ENCODE data around the gene C3orf22.

C3orf22 gene

DNA sequence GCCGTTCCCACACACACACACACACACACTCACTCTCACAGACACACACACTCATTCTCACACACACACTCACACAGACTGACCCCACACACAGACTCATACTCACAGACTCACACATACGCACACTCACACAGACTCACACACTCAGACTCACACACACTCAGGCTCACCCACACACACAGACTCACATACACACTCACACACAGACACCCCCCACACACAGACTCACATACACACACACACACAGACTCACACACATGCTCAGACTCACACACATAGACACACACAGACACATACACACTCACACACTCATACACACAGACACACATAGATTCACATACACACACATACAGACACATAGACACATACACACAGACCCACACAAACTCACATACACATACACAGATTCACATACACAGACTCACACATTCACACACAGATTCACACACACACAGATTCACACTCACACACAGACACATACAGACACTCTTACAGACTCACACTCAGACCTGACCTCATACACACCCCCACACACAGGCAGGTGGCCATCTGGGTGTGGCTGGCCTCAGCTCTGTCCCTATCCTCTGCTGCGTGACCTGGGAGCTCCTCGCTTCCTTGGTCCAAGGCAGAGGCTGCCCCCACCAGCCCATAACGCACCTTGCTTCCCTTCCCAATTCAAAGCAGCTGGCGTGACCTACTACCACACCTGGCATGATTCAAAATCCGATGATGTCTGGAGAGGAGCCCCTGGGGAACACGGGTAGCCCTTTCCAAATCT is 1.9 kb downstream of the C3orf22 start:
- DNase-seq: no peak

DNA sequence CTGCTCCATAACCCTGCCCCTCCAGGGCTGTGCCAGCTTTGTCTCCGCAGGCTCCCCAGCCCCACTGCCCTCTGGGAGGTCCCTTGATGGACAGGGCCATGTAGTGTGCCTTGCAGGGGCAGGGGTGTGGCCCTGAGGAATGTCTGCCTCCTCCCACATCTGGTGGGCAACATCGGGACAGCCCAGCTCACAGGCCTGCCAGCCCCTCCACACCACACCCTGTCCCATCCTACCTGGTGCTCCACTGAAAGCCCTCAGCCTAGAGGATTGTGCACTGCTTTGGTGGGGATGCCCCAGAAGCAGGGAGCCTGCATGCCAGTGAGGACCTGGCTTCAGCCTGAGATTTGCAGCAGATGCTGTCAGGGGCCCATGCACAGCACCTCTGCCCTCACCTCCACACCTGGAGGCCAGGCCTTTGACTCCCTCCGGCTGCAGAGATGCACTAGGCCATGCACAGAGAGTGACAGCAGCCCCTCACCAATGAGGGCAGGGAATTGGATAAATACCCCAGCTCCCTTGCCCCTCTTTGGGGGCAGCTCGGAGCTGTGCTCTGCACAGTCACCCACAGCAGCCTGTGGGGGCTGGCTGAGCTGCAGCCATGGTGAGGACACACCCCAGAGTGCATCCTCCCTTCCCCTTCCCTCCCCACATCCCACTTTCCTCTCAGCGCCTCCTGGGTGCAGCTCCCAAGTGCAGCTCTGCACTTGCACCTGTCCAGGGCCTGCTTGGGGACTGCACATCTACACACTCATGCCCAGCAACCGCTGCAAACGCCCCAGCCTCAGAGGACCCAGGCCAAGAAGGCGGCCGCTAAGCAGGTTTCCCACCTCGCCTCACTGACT is 2.7 kb downstream of the C3orf22 start:
- no peak for DNase-seq

DNA sequence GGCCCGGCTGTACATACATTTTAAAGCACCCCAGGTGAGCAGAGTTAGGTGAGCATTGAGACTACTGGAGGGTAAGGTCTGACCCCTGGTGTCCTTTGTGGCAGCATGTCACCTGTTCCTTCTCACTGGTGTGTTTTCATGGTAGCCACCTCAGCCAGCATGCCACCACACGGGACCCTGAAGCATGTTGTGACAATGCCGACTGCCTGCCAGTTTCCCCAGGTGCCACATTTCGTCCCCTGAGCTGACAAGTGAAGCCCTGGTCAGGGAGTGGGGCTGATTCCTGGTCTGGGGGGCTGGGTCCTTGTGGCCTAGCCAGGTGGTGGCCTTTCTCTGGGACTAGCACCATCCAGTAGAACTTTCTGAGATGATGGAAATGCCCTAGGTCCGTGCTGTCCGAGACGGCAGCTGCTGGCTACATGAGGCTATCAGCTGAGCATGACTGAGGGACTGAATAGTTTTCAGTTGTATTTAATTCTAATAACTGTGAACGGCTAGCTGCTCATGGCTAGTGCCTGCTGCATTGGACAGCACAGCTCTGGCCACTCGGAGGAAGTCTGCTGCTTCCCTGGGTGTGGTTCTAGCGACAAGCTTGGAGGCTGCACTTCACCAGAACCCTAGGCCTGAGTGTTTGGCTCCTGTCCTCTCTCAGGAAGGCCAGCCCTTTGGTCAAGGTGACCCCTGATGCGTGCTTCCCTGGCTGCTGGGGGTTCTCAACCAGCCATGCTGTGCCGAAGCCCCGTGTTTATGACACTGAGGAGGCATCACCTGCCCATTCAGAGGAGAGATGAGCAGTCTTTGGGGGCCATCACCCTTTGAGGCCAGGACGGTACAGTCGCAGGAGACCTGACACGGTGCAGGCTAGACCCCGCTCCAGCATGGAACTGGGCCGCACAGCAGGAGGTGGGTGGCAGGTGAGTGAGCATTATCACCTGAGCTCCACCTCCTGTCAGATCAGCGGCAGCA is 3.9 kb downstream of the C3orf22 start:
- DNase-seq: no peak

DNA sequence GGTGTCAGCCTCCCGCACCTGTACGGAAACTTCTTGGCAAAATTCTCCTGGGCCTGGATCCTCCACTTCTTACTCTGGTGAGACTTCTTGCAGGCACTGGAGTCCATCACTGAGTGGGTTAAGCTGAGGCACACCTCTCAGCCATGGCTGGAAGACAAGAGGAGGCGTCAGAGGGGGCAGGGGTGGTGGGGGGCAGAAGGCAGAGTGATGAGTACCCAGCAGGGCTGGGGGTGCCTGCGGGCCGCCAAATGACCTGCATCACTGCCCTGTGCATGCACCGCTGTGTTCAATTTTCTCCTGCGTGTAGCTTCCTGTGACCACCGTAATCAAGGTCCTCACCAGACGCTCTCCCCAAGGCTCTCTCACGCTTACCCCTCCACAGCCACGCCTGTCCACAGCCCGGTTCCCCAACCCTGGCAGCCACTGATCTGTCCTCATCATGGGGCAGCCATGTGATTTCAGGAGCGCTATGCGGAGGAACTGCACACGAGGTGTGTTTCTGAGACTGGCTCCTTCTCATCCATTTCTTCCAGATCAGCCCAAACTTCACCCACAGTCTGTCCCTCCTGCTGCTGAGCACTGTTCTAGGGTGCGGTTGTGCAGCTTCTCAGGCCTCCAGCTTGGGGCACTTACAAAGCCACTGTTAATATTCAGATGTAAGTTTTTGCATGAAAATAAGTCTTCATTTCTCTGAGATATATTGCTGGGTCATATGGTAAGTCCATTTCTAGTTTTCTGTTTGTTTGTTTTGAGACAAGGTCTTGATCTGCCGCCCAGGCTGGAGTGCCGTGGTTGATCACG is 5.2 kb downstream of the C3orf22 start:
- no peak for DNase-seq

DNA sequence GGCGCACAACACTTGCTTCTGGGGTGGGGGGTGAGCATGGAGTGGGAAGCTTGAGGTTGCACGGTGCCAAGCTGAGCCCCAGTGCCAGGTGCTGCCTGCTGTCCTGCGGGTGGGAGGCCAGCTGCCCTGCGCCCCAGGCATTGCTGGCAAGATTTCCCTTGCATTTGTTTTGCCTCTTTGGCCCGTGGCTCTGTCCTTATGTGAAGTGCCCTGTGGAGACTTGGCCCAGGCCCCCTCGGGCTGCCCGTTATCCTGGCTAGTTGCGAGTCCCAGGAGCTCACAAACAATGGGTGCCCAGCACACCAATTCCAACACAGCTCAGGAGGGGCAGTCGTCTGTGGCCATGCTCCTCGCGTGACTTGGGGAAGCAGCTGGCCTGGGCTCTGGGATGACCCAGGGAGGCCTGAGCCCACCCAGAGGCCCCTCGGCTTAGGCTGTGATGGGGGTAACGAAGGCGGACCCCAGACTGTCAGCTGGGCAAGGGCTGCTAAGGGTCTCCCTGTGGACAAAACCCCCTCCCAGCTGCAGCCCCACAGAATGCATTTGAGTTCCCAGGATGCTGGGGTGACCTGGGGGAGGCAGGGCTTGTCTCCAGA is 5.9 kb downstream of the C3orf22 start:
- DNase-seq: no peak

DNA sequence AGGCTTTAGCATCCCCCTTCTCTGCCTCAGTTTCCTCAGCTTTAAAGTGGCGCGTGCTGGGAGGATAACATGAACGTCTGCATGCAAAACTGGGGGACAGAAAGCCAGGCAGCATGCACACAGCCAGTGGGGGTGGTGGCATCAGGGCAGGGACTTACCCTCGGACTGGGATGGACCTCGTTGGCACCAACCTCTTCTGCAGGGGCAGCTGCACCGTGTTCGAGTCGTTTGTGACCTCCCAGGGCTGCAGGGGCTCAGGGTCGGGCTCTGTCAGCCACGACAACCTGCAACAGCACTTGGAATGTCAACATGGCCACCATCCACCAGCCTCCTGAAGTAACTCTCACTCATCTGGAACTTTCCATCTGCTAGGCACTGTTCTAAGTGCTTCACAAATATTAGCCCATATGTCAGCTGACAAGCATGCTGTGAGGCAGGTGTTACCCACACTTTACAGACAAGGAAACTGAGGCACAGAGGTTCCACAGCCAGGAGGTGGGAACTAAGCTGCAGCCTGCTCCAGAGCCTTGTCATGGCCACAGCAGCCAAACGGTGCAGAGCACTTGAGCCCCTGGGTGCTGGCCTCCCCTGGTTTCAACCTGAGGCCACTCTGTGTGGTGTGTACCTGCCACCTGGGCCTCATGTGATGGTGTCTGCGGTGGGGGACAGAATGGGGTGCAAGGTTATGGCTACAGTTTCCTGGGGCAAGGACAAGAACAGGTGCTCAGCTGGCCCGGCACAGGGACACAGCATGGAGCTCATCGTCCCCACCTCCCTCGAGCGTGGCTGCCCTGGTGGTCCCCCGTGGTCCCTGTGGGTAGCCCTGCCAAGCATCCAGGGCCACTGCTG is 6.7 kb downstream of the C3orf22 start:
- DNase-seq: no peak

DNA sequence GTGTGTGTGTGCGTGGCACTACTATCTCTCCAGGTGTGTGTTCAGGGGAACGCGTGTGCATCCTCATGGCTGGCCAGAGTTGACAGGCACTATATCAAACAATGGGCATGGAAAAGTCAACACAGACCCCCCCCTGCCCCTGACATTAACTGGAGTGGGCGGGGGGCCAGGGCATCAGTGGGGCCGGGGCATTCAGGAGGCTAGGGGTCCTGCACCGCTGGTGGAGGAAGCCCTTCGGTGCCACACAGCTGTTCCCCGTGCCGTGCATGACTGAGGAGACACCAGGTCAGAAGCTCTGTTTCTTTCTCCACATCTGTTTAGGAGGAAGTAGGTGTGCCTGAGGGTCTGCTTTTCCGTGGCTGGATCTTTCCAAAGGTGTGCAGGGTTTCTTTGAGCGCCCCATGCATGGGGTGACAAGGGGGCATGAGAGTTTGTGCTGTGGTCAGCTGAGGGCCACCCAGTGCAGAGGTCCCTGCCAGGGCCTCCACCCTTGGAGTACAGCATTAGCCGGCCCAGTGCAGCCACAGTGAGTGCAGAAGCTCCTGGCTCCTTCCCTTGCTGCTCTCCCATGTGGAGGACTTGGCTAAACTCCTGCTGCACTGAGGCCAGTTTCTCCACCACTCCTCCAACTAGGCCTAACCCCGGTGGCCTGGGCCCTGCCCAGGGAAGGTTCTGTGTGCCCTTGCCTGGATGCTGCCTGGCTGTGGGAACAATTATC is 7.5 kb downstream of the C3orf22 start:
- no peak for DNase-seq

DNA sequence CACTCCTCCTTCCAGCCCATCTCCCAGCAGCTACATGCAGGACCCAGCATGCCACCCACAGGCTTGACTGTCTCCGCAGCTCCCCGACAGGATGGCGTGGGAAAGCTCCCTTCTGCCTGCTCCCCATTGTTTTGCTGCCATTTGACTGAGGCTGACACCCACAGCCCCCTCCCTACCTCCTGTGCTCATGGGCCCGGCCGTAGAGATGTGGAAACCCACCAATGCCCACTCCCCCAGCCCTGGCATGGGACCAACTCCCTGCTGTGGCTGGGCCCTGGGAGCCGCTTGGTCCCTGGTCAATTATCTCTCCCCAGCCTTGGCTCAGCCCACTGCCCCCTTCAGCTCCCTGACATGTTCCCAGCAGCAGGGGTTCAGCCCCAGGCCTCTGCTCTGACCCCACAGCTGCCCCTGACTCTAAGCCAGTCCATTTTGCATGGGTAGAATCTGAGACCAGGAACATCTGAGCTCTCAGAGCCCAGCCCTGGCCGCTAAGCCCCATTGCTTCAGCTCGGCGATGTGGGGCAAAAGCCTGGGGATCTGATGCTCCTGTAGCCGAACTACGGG is 8.2 kb downstream of the C3orf22 start:
- no peak for DNase-seq

DNA sequence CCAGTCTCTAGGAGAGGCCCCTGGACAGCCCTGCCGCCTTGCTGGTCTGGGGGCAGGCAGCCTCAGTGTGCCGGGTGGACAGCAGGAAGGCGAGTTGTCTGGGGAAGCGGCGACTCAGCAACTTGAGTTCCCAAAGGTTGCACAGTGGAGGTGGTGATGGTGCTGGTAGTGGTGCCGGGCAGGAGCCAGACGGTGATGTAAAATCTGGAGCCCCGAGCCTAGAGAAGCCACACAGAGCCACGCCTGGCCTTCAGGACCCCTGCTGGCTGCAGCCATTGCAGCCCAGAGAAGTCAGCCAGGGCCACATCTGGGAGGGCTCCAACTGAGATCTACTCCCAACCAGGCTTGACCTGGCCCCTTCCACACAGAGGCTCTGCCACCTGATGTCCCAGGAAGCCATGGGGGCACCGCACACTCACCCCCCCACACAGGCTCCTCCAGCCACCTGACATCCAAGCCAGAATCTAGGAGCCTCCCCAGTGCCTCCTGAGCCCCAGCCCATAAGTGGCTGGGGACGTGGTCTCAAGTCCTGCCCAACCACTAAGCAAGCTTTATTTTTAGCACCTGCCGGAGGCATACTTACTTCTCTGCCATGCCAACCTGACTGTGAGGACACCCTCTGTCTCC is 8.8 kb downstream of the C3orf22 start:
- DNase-seq: no peak

DNA sequence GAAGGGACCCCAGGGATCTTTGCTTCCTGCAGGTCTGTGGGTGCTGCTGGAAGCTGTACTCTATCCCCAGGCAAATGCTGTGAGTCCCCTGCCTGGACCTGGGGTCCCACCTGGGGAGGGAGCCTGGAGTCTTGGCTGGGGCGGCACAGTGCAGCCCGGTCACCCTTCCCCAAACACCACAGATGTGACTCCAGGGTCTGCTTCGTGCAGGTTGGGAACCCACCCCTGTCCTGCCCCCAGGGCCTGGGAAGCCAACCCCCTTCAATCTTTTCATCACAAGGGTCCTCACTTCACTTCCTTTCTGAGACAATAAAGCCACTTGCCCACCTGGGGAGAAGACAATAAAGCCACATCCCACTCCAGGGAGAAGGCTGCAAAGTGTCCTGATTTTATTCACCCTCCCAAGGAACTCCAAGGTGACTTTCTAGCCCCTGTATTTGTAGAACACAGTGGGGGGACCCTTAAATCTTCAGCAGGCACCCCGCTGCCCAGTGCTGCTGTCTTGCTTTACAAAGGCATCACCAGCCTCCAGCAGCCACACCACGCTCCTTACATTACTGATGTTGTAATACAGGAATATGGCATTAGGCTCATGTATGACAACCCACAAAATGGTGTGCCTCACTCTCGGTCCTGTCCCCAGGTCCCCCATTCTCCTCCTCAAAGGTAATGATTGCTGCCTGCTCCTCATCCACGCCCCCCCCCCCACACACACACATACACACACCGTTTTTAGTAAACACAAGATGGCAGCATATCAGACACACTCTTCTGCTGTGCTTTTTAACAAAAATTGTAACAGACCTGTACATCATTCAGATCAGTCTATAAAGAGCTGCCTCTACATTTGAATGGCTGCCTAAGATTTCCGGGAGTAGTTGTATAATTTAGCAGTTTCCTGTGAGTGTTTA is 9.9 kb downstream of the C3orf22 start:
- no peak for DNase-seq

DNA sequence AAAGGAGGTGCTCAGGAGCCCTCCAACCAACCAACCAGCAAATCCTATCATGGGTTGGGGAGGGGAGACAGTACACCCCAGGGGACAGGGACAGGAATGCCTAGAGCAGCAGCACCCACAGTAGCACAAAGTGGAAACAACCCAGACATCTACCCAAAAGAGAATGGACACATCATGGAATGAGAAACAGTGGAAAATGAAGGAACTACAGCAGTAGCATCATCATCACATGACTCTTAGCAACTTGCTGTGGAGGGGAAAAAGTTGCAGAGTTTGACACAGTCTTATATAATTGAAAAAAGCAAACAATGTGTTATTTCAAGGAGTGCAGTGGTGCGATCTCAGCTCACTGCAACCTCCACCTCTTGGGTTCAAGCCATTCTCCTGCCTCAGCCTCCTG is 11.0 kb downstream of the C3orf22 start:
- DNase-seq: no peak

DNA sequence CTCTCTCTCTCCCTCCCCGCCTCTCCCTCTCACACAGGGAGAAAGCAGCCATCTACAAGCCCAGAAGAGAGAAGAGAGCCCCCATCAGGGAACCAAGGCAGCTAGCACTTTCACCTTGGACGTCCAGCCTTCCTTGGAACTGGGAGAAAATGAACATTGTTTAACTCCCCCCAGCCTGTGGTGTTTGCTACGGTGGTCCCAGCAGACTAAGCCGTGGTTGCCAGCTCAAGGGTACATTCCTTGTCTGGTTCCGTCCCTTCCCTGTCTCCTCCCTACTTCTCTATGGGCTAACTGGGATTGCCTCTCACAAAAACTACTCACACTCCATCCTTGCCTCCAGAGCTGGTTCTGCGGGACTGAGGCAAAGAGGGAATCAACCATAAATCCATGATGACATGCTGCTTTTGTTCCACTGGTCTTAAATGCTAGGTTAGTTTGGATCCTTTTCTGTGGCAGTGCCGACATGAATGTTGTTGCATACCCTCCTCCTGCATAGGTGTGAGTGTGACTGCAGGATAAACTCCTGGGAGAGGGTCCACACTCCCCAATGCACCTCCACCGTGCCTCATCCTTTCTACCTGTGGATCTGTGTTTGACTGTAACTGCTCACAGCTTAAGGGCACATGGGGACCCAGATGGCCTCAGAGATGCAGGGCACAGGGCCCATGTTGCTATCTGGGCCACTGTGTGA is 12.0 kb downstream of the C3orf22 start:
- no peak for DNase-seq

DNA sequence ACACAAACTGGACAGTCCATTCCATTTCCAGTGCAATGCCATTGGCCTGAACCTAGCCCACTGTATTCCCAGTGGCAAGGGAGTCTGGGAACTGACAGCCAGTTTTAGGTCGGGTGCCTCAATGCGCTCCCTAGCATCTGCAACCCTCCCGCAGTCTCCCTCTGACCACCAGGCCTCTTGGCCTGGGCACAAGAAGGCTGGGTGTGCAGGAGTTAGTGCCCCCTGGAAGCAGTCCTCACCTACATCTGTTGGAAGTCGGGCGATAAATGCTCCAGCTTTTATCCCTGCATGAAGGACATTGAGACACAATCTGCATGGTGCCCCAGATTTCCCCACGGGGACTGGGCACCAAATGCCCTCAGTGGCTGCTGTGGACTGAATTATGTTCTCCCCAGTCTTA is 12.7 kb downstream of the C3orf22 start:
- DNase-seq: no peak

DNA sequence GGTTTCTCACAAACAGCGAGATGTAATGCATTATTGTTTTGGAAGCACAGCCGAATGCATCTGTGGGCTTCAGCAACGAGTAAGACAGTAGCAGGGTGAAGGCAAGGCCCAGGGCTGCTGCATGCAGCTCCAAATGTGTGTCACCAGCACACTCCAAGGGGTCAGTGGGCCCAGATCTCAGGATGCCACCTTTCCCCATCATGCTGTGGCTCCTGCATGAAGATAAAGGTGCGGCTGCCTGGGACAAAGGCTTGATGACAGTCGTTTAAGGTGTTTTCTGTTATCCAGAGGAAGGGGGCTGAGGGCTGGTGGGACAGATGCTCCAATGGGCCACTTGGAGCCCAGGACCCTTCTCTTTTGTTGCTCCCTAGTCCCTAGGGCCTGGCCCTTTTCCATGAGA is 13.2 kb downstream of the C3orf22 start:
- no peak for DNase-seq

DNA sequence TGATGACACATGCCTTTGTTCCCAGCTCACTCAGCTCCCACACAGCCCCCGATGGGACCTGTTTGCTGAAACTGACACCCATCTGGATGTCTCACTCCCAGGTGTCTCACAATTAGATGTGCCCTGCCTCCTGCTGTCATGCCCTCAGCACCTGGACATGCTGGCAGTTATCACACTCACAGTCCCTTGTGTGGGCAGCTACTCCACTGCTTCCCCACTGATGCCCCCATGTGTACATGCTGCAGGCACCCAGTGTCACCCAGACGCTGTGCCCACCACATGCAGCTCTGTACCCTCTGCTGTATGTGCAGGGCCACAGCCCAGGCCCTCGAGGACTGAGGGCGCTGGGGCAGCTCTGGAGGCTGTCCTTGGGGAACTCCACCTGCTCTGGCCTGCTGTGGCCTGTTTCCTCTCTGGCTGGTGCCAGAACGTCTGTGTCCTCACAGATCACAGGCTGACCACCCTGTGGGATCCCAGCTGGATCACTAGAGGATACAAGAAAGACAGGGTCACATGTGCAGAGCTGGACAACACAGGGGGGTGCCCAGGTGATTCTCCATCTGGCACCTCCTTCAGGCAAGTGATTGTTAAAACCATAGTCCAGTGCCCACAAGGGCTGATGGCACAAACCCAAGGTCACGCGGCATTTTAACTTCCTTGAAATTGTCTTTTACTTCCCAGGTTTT is 14.0 kb downstream of the C3orf22 start:
- no peak for DNase-seq

DNA sequence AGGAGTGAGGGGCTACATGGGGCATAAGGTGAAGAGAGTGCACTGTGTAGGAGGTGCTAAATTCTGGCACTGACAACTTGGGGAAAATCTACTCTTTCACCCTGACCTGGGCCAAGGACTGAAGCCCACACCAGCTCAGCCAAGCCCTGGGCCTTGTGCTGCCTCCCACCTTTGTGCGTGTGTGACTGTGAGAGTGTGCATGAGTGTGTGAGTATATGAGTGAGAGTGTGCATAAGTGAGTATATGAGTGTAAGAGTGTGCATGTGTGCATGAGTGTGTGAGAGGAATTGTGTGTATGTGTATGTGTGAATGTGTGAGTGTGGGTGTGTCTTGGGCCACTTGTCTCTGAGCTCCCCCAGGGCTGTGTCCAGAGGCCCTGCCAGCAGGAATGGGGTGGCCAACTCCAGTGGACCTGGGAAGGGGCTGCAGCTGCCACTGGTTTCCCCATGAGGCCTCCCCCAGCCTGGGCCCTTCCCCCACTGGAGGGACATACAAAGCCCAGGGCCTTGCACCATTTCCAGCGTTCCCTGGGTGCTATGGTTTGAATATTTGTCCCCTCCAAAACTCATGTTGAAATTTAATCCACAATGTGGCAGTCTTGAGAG is 15.2 kb downstream of the C3orf22 start:
- DNase-seq: no peak

Data from fibroblast of upper back skin (primary cell).